ENCODE results near the gene GABRD. TPM values are rescaled to one million over a fixed set of nuclear protein-coding genes. Genes with fewer than 3 reads are reported as not detected.

The GABRD gene
- total RNA-seq, 1 donor from 2014 or later, result not detected

DNA sequence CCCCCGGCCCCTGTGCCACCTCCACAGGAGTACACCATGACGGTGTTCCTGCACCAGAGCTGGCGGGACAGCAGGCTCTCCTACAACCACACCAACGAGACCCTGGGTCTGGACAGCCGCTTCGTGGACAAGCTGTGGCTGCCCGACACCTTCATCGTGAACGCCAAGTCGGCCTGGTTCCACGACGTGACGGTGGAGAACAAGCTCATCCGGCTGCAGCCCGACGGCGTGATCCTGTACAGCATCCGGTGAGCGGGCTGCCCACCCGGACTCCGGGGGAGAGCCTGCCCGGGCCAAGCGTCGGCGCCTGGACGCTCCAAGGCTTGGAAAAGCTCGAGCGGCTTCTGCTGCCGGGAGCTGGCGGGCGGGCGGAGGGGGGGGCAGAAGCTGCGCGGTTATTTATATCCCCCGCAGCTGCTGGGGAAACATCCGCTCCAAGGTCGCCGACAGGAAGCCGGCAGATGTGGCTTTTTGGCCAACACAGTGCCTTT is 6.4 kb downstream of the GABRD start:
- DNase-seq (ENCODE audit: low read depth), result no peak
- H3K4me3 ChIP-seq (ENCODE audit: low read depth, low read length), result no peak overlapping the region
- TF ChIP-seq, protein P1, sequence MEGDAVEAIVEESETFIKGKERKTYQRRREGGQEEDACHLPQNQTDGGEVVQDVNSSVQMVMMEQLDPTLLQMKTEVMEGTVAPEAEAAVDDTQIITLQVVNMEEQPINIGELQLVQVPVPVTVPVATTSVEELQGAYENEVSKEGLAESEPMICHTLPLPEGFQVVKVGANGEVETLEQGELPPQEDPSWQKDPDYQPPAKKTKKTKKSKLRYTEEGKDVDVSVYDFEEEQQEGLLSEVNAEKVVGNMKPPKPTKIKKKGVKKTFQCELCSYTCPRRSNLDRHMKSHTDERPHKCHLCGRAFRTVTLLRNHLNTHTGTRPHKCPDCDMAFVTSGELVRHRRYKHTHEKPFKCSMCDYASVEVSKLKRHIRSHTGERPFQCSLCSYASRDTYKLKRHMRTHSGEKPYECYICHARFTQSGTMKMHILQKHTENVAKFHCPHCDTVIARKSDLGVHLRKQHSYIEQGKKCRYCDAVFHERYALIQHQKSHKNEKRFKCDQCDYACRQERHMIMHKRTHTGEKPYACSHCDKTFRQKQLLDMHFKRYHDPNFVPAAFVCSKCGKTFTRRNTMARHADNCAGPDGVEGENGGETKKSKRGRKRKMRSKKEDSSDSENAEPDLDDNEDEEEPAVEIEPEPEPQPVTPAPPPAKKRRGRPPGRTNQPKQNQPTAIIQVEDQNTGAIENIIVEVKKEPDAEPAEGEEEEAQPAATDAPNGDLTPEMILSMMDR (conservative IDR thresholded peaks at IDR 0.05; ENCODE audit: low read depth, low read length), result no peak

DNA sequence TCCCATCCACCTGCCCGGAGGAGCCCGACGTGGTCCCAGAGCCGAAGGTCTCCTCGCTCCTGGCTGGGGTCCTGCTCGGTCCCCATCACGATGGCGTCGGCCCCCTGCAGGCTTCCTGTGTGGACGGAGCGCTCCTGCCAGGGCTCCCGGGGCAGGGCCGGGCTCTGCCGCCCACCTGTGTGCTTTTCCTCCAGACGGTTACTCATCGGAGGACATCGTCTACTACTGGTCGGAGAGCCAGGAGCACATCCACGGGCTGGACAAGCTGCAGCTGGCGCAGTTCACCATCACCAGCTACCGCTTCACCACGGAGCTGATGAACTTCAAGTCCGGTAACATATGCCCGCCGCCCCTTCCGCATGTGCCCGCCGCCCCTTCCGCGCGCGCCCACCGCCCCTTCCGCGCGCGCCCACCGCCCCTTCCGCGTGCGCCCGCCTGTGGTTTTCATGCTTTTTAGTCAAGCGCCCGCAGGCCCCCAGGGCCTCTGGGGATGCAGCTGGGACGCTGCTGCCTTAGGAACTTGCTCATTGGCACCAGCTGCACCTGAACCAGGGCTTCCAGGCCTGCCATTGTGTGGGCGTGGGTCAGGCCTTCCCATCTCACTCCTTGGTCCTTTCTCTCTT is 8.9 kb downstream of the GABRD start:
- H3K4me3 ChIP-seq (ENCODE audit: low read depth, low read length), result no peak overlapping the region
- TF ChIP-seq, protein P1 (conservative IDR thresholded peaks at IDR 0.05; ENCODE audit: low read depth, low read length), result no peak
- DNase-seq (ENCODE audit: low read depth), result no peak

DNA sequence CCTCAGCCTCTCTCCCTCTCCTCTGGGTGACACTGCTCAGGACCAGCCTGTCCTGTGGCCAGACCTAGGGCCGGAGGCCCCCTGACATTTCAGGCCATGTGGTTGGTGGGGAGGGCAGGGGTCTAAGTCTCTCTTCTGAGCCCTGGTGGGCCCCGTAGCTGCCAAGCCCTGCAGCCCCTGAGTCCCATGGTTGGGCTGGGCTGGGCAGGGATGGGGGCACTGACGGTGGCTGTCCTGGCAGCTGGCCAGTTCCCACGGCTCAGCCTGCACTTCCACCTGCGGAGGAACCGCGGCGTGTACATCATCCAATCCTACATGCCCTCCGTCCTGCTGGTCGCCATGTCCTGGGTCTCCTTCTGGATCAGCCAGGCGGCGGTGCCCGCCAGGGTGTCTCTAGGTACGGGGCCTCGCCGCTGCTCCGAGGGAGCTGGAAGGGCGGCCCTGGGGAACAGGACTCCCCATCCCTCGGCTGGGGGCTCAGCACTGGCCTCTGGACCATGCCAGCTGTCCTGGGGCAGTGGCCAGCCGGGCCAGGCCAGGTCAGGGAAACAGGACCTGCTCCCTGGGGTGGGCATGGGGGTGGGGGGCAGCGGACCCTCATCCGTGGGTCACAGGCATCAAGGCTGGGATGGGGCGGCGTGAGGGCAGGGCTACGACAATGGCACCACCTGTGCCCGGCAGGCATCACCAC is 9.9 kb downstream of the GABRD start:
- TF ChIP-seq, protein P1 (conservative IDR thresholded peaks at IDR 0.05; ENCODE audit: low read depth, low read length), result no peak
- DNase-seq (ENCODE audit: low read depth), result no peak
- no peak overlapping the region for H3K4me3 ChIP-seq (ENCODE audit: low read depth, low read length)

DNA sequence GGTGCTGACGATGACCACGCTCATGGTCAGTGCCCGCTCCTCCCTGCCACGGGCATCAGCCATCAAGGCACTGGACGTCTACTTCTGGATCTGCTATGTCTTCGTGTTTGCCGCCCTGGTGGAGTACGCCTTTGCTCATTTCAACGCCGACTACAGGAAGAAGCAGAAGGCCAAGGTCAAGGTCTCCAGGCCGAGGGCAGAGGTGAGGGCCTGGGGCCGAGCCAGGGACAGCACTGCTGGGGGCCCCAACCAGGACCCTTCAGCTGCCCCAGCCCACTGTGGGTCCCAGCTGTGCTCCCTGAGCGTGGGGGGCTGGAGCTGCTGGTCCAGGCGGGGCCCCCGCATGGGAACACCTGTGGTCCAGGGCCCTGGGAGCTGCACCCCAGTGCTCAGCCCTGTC is 10.4 kb downstream of the GABRD start:
- H3K4me3 ChIP-seq (ENCODE audit: low read depth, low read length), result no peak overlapping the region
- TF ChIP-seq, protein P1 (conservative IDR thresholded peaks at IDR 0.05; ENCODE audit: low read depth, low read length), result no peak
- no peak for DNase-seq (ENCODE audit: low read depth)

DNA sequence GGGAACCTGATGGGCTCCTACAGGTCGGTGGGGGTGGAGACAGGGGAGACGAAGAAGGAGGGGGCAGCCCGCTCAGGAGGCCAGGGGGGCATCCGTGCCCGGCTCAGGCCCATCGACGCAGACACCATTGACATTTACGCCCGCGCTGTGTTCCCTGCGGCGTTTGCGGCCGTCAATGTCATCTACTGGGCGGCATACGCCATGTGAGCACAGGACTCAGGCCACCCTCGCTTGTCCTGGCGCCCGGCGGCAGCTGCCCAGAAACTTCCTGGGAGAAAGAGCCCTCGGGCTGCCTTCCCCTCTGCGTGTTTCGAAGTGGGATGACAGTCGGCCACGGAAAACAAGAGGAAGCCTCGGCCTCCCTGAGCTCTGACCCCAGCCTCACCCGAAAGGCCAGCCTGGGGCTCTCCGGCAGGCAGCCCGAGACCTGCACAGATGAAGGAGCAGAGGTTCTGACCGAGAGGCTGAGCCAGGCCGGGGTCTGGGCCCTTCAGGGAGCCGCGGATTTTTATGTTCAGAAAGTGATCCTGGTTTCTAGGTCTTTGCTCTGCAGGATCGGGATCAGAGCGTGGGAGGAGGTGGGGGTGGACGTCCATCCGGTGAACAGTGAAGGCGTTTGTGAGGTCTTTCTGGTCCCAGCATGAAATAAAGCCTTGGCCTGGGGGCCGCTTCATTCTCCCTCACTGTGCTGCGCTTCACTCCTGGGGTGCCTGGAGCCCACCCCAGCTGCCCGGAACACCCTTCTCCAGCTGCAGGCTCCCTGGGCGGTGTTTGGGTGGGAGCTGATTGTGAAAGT is 11.1 kb downstream of the GABRD start:
- no peak for DNase-seq (ENCODE audit: low read depth)
- TF ChIP-seq, protein P1 (conservative IDR thresholded peaks at IDR 0.05; ENCODE audit: low read depth, low read length), result no peak
- H3K4me3 ChIP-seq (ENCODE audit: low read depth, low read length), result no peak overlapping the region

DNA sequence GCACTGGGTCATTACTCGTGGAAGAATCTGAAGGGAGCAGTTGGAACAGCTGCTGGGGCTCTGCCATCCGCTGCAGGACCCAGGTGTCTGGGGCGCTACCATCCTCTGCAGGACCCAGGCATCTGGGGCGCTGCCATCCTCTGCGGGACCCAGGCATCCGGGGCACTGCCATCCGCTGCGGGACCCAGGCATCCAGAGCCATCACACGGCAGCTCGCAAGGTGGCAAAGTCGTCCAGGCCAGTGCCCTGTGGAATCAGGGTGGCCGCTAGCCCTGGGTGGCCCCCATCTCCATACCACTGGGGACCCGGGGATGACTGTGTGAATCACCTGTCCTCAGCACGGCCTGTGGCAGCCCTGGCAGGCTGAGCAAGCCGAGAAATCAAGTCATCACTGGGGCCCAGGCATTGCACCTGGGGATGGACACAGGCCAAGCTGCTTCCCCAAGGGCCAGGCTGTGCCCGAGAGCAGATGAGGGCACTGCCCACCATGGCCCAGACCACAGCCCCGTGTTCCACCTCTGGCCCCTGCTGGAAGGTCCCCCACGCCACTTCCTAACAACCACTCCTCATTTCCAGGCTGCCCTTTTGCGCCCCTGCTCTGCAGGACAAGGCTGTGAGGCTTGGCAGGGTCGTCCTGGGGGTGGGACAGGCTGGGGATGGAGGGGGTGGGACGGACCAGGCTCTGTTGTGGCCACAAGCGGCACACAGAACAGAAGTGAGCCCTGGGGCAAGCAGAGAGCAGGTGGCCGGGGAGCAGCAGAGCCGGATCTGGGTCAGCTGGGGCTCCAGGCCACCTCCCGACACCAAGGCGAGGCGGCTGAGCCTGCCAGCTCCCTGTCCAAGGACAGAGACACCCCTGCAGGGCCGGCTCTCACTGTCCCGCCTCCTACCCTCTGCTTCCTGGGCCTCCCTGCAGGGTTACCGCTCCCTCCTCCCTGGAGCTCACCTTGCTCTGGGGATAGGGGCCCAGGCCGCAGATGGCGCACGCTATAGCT is 12.7 kb downstream of the GABRD start:
- H3K4me3 ChIP-seq (ENCODE audit: low read depth, low read length), result no peak overlapping the region
- TF ChIP-seq, protein P1 (conservative IDR thresholded peaks at IDR 0.05; ENCODE audit: low read depth, low read length), result no peak
- no peak for DNase-seq (ENCODE audit: low read depth)
